HUDEP-2 (cell line): ENCODE measurements around the gene MIA2.
"Not testable (repeated sequence)": the region's sequence is repeated elsewhere in the genome, so short reads cannot be mapped to it uniquely, and the experiment has no call there.

ENCODE experiments used
- DNase-seq, 76 experiments: peaks; one replicate each; lab custom pipeline; 2025; ENCODE audit not compliant: unreplicated experiment in 76 of 76; lab: John Stamatoyannopoulos, UW

The MIA2 gene

GRCh38 chr14:39231751-39232553 lies 1.8 kb upstream of the MIA2 start:
- DNase-seq: peak in 39 of 76 experiments; percentile 1 to 66 (median 12)

GRCh38 chr14:39232554-39233415 lies 930 bp upstream of the MIA2 start:
- no peak for DNase-seq

- not testable (repeated sequence) for DNase-seq
These were observed 1.3 kb downstream of the MIA2 start for GRCh38 chr14:39234986-39235385.

- not testable (repeated sequence) for DNase-seq
These were observed 1.8 kb downstream of the MIA2 start for GRCh38 chr14:39235466-39235865.

- no peak for DNase-seq
These were observed 7.1 kb downstream of the MIA2 start for GRCh38 chr14:39240769-39241168.

- DNase-seq: no peak
These were observed 7.9 kb downstream of the MIA2 start for GRCh38 chr14:39241637-39242036.

- DNase-seq: no peak
These were observed 10.1 kb downstream of the MIA2 start for GRCh38 chr14:39243831-39244230.

- no peak for DNase-seq
These were observed 12.9 kb downstream of the MIA2 start for GRCh38 chr14:39246618-39247017.

- DNase-seq: no peak
These were observed 13.5 kb downstream of the MIA2 start for GRCh38 chr14:39247256-39247655.

GRCh38 chr14:39251547-39251946 lies 17.8 kb downstream of the MIA2 start:
- DNase-seq: no peak

GRCh38 chr14:39257388-39257787 lies 23.7 kb downstream of the MIA2 start:
- not testable (repeated sequence) for DNase-seq

GRCh38 chr14:39258782-39259545 lies 25.2 kb downstream of the MIA2 start:
- DNase-seq: no peak

GRCh38 chr14:39260161-39260560 lies 26.4 kb downstream of the MIA2 start:
- not testable (repeated sequence) for DNase-seq

- DNase-seq: not testable (repeated sequence)
These were observed 28.5 kb downstream of the MIA2 start for GRCh38 chr14:39262214-39262613.

- DNase-seq: no peak
These were observed 30.3 kb downstream of the MIA2 start for GRCh38 chr14:39264057-39264456.

GRCh38 chr14:39264558-39264957 lies 30.8 kb downstream of the MIA2 start:
- DNase-seq: no peak

GRCh38 chr14:39265033-39265432 lies 31.3 kb downstream of the MIA2 start:
- no peak for DNase-seq

- DNase-seq: peak in 9 of 76 experiments; percentile 5 to 50 (median 26)
These were observed 32.2 kb downstream of the MIA2 start for GRCh38 chr14:39265806-39266524.

GRCh38 chr14:39266525-39266870 lies 32.8 kb downstream of the MIA2 start:
- DNase-seq: peak in 16 of 76 experiments; percentile 21 to 64 (median 42)

- DNase-seq: peak in 75 of 76 experiments; percentile 5 to 91 (median 69)
These were observed 33.3 kb downstream of the MIA2 start for GRCh38 chr14:39266871-39267607.
